Neural cell (in vitro differentiated cells): ENCODE results near the gene PRPSAP1. TPM values are rescaled to one million over a fixed set of nuclear protein-coding genes. Genes with fewer than 3 reads are reported as not detected.

Experiments used
- H2AFZ ChIP-seq: fragments of 200-600, 300-800 bp; sonication (generic), shearing (Covaris generic); 2 replicates; pipeline ENCODE4 v1.6.0; 2014; ENCODE audit warnings: low read depth, mild to moderate bottlenecking, antibody characterized with exemption, low read length, moderate library complexity
- H3F3A ChIP-seq: fragments of 200-600 bp; shearing (Covaris generic); 2 replicates; pipeline ENCODE4 v1.6.1; 2016; ENCODE audit warnings: mild to moderate bottlenecking, moderate library complexity, mixed read lengths, antibody characterized with exemption, low read length; ENCODE audit not compliant: insufficient read depth, poor library complexity, severe bottlenecking
- H3K27ac ChIP-seq: fragments of 200-600, 300-800 bp; sonication (generic), shearing (Covaris generic); 2 replicates; pipeline ENCODE4 v1.5.1; 2014; ENCODE audit warnings: mild to moderate bottlenecking, low read length, moderate library complexity
- H3K27me3 ChIP-seq: fragments of 300-800, 200-600 bp; sonication (generic), shearing (Covaris generic); 2 replicates; pipeline ENCODE4 v1.6.0; 2014; ENCODE audit warnings: mild to moderate bottlenecking, low read depth, low read length, moderate library complexity; ENCODE audit not compliant: insufficient read depth
- H3K36me3 ChIP-seq: fragments of 300-800, 200-600 bp; sonication (generic), shearing (Covaris generic); 2 replicates; pipeline ENCODE4 v1.5.1; 2014; ENCODE audit warnings: mild to moderate bottlenecking, antibody characterized with exemption, low read length, moderate library complexity; ENCODE audit not compliant: insufficient read depth
- H3K4me2 ChIP-seq: fragments of 300-800, 200-600 bp; sonication (generic), shearing (Covaris generic); 2 replicates; pipeline ENCODE4 v1.6.0; 2014; ENCODE audit warnings: mild to moderate bottlenecking, low read length
- H3K4me3 ChIP-seq: fragments of 300-800, 200-600 bp; sonication (generic), shearing (Covaris generic); 2 replicates; pipeline ENCODE4 v1.5.1; 2014; ENCODE audit warnings: mild to moderate bottlenecking, low read length, moderate library complexity
- H3K79me2 ChIP-seq: fragments of 200-600 bp; shearing (Covaris generic); replicated peaks from 2 replicates; pipeline ENCODE4 v1.6.0; 2014; ENCODE audit warnings: mild to moderate bottlenecking, low read length, moderate library complexity; ENCODE audit not compliant: insufficient read depth
- H3K9ac ChIP-seq: fragments of 300-800, 200-600 bp; sonication (generic), shearing (Covaris generic); 2 replicates; pipeline ENCODE4 v1.6.1; 2016; ENCODE audit warnings: mild to moderate bottlenecking, low read length, mixed read lengths
- H3K9me2 ChIP-seq: fragments of 200-600 bp; shearing (Covaris generic); 2 replicates; pipeline ENCODE4 v1.6.1; 2016; ENCODE audit warnings: mild to moderate bottlenecking, low read length, mixed read lengths; ENCODE audit not compliant: insufficient read depth
- H3K9me3 ChIP-seq: fragments of 200-600, 300-800 bp; sonication (generic), shearing (Covaris generic); 2 replicates; pipeline ENCODE4 v1.6.1; 2016; ENCODE audit warnings: mild to moderate bottlenecking, mixed run types, low read length, moderate library complexity, mixed read lengths
- H4K20me1 ChIP-seq: fragments of 200-600 bp; shearing (Covaris generic); 2 replicates; pipeline ENCODE4 v1.6.1; 2016; ENCODE audit warnings: mild to moderate bottlenecking, mixed run types; ENCODE audit not compliant: insufficient read depth
- CTCF ChIP-seq: fragments of 450-650 bp; IDR thresholded peaks from 2 replicates; pipeline ENCODE4 v1.5.1; 2014; ENCODE audit warnings: antibody characterized with exemption, mild to moderate bottlenecking, moderate library complexity; ENCODE audit not compliant: poor library complexity, severe bottlenecking
- EP300 ChIP-seq: fragments of 450-650 bp; conservative IDR thresholded peaks from 2 replicates; pipeline ENCODE4 v1.6.1; 2014; ENCODE audit warnings: antibody characterized with exemption, mild to moderate bottlenecking, moderate library complexity; ENCODE audit not compliant: poor library complexity, severe bottlenecking
- EZH2 ChIP-seq: fragments of 200-600, 300-800 bp; shearing (Covaris generic), sonication (generic); IDR thresholded peaks from 2 replicates; pipeline ENCODE4 v1.6.1; 2014; ENCODE audit warnings: antibody characterized with exemption, low read length, borderline replicate concordance, mild to moderate bottlenecking; ENCODE audit not compliant: insufficient read depth, poor library complexity, severe bottlenecking
- MXI1 ChIP-seq: fragments of 450-650 bp; conservative IDR thresholded peaks from 2 replicates; pipeline ENCODE4 v1.6.1; 2014; ENCODE audit warnings: antibody characterized with exemption, mild to moderate bottlenecking; ENCODE audit not compliant: poor library complexity, severe bottlenecking
- POLR2AphosphoS5 ChIP-seq: IDR thresholded peaks from 2 replicates; pipeline ENCODE4 v1.6.1; 2012
- RAD21 ChIP-seq: fragments of 450-650 bp; conservative IDR thresholded peaks from 2 replicates; pipeline ENCODE4 v1.6.1; 2014; ENCODE audit warnings: antibody characterized with exemption, mild to moderate bottlenecking, moderate library complexity
- SMC3 ChIP-seq: fragments of 450-650 bp; conservative IDR thresholded peaks from 2 replicates; pipeline ENCODE4 v1.6.1; 2014; ENCODE audit warnings: antibody characterized with exemption, mild to moderate bottlenecking, moderate library complexity; ENCODE audit not compliant: poor library complexity
- TAF1 ChIP-seq: IDR thresholded peaks from 2 replicates; pipeline ENCODE4 v1.6.1; 2012; ENCODE audit warnings: low read depth
- polyA plus RNA-seq: library from polyadenylated mRNA; depleted of rRNA; stranded (reverse); fragments of >200 nt; gene quantifications from 2 replicates; pipeline ENCODE4 v1.2.3, GENCODE V29; 2014
- TF ChIP-seq, protein P1 (sequence below): IDR thresholded peaks from 2 replicates; pipeline ENCODE4 v1.6.1; 2012; ENCODE audit warnings: borderline replicate concordance

Gene PRPSAP1
- polyA plus RNA-seq, 1 donor from 2014 or later, result 73.8 TPM

- Histone ChIP-seq H3K36me3 (peaks cover 6% of the 10 kb centered on the region), H3K27ac (no peak overlapping the region), H3K4me3 (no peak overlapping the region), H3K9me2 (no peaks in the 10 kb centered on the region), H3K27me3 (no peaks in the 10 kb centered on the region), H3F3A (no peaks in the 10 kb centered on the region), H3K79me2 (no peaks in the 10 kb centered on the region), H3K4me2 (no peak overlapping the region), H2AFZ (no peak overlapping the region), H3K9me3 (no peaks in the 10 kb centered on the region), H3K9ac (no peak overlapping the region), H4K20me1 (no peaks in the 10 kb centered on the region)
- TF ChIP-seq SMC3 (no peak), EZH2 (no peak), MXI1 (no peak), TAF1 (no peak), RAD21 (no peak), EP300 (no peak), POLR2AphosphoS5 (no peak), CTCF (no peak)
These were observed 45.8 kb upstream of the PRPSAP1 start for GRCh38 chr17:76399175-76400172.

DNA sequence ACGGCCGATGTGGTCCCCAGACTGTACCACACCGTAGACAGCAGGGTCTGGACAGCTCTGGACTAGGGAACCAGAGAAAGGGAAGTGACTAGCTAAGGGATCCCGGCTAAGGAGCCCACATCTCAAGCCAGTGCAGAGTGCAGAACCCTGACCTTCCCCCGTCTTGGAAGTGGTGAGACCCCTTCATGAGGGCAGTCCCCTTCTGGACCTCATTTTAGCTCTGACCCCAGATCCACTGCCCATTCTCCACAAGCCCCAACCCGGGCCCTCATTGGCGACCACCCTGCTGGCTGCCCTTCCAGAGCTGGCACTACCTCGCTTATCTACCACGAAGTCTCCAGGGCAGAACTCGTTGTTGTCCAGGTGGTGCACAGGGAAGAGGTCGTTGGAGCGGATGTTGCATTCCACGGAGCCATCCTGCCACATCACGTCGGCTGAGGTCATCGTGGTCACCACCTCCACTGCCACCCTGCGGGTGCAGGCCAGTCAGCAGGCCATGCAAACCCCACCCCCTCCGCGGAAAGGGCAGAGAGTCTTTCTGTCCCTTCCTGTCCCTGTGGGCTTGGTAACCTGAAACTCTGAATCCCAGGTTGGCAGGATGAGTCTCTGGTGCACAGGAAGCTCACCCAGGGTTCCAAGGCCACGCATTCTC, 44.9 kb upstream of the PRPSAP1 start:
- Histone ChIP-seq H3K36me3 (peaks cover 6% of the 10 kb centered on the region), H3K27me3 (no peaks in the 10 kb centered on the region), H3K4me2 (no peak overlapping the region), H3K9me2 (no peaks in the 10 kb centered on the region), H3K9me3 (no peaks in the 10 kb centered on the region), H3K79me2 (no peaks in the 10 kb centered on the region), H3K4me3 (no peak overlapping the region), H4K20me1 (no peaks in the 10 kb centered on the region), H3K9ac (no peak overlapping the region), H2AFZ (no peak overlapping the region), H3F3A (no peaks in the 10 kb centered on the region), H3K27ac (no peak overlapping the region)
- TF ChIP-seq EP300 (no peak), MXI1 (no peak), TAF1 (no peak), POLR2AphosphoS5 (no peak), RAD21 (no peak), CTCF (no peak)
- TF ChIP-seq, protein P1, sequence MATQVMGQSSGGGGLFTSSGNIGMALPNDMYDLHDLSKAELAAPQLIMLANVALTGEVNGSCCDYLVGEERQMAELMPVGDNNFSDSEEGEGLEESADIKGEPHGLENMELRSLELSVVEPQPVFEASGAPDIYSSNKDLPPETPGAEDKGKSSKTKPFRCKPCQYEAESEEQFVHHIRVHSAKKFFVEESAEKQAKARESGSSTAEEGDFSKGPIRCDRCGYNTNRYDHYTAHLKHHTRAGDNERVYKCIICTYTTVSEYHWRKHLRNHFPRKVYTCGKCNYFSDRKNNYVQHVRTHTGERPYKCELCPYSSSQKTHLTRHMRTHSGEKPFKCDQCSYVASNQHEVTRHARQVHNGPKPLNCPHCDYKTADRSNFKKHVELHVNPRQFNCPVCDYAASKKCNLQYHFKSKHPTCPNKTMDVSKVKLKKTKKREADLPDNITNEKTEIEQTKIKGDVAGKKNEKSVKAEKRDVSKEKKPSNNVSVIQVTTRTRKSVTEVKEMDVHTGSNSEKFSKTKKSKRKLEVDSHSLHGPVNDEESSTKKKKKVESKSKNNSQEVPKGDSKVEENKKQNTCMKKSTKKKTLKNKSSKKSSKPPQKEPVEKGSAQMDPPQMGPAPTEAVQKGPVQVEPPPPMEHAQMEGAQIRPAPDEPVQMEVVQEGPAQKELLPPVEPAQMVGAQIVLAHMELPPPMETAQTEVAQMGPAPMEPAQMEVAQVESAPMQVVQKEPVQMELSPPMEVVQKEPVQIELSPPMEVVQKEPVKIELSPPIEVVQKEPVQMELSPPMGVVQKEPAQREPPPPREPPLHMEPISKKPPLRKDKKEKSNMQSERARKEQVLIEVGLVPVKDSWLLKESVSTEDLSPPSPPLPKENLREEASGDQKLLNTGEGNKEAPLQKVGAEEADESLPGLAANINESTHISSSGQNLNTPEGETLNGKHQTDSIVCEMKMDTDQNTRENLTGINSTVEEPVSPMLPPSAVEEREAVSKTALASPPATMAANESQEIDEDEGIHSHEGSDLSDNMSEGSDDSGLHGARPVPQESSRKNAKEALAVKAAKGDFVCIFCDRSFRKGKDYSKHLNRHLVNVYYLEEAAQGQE, result no peak
